ENCODE data around the gene PTBP3. TPM values are rescaled to one million over a fixed set of nuclear protein-coding genes. Genes with fewer than 3 reads are reported as not detected.

Gene PTBP3
- total and polyA plus RNA-seq, 2 of the 13 experiments (the other 11 are each of a cell fraction or from before 2014, with no cell fraction given) = 52.8 to 61.1 TPM

DNA sequence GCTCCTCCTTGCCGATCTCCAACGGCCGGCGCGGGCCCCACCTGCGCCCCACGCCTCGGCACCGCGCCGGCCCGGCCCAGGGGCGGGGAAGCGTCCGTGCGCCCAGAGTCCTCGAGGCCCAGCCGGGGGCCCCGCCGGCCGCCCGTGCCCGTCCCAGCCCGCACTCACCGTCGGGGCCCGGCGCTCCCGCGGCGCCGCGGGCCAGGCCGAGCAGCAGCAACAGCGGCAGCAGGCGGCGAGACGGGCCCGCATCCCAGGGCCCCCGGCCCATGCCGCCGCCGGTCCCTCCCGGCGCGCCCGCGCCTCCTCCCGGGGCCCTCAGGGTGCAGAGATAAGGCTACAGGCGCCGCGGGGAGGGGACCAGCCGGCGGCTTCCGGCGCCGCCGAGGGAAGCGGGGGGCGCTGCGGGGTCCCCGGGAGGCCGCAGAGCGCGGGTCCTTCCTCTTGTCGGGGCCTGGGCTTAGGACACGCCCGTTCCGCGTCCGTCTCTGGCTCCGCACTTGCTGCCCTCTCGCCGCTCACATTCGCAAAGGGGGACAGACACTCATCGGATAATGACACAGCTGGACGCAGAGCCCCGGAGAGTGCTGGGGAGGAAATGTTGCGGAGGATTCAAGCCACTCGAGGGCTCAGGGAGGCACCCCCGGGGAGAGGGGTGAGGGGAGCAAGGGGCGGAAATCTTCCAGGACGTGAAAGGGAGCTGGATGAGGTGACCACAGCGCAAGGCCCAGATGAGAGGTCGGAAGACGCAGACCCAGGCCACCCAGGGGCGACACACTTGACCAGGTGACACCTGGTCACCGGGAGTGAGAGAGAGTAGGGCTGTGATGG, 158.2 kb downstream of the PTBP3 start, which contains the start of gene SUSD1 (continued):
- TF ChIP-seq, protein P1, sequence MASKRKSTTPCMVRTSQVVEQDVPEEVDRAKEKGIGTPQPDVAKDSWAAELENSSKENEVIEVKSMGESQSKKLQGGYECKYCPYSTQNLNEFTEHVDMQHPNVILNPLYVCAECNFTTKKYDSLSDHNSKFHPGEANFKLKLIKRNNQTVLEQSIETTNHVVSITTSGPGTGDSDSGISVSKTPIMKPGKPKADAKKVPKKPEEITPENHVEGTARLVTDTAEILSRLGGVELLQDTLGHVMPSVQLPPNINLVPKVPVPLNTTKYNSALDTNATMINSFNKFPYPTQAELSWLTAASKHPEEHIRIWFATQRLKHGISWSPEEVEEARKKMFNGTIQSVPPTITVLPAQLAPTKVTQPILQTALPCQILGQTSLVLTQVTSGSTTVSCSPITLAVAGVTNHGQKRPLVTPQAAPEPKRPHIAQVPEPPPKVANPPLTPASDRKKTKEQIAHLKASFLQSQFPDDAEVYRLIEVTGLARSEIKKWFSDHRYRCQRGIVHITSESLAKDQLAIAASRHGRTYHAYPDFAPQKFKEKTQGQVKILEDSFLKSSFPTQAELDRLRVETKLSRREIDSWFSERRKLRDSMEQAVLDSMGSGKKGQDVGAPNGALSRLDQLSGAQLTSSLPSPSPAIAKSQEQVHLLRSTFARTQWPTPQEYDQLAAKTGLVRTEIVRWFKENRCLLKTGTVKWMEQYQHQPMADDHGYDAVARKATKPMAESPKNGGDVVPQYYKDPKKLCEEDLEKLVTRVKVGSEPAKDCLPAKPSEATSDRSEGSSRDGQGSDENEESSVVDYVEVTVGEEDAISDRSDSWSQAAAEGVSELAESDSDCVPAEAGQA (IDR thresholded peaks at IDR 0.05; ENCODE audit: low read depth) = no peak
- TF ChIP-seq, protein P1 (CRISPR knock-in tag; IDR thresholded peaks at IDR 0.05; ENCODE audit: borderline replicate concordance) = peak; percentile 45; the same call in 1 of the 2 replicates
- TF ChIP-seq TBX2 (CRISPR knock-in tag; IDR thresholded peaks at IDR 0.05; ENCODE audit: borderline replicate concordance) = no peak
- peak; percentile 77; the same call in 1 of the 2 replicates for TF ChIP-seq HES4 (CRISPR knock-in tag; IDR thresholded peaks at IDR 0.05; ENCODE audit: borderline replicate concordance)
- no peak for TF ChIP-seq ZNF484 (CRISPR knock-in tag; IDR thresholded peaks at IDR 0.05; ENCODE audit: borderline replicate concordance, low read depth)
- no peak for TF ChIP-seq ZNF124 (CRISPR knock-in tag; IDR thresholded peaks at IDR 0.05)
- peak; percentile 54; the same call in 1 of the 2 replicates for TF ChIP-seq SALL1 (CRISPR knock-in tag; IDR thresholded peaks at IDR 0.05)
- TF ChIP-seq MTERF4 (CRISPR knock-in tag; IDR thresholded peaks at IDR 0.05) = peak; percentile 62; the same call in 1 of the 2 replicates
- no peak for TF ChIP-seq MEF2D (CRISPR knock-in tag; IDR thresholded peaks at IDR 0.05)
- no peak for TF ChIP-seq RCOR2 (CRISPR knock-in tag; IDR thresholded peaks at IDR 0.05)
- TF ChIP-seq, protein P2, sequence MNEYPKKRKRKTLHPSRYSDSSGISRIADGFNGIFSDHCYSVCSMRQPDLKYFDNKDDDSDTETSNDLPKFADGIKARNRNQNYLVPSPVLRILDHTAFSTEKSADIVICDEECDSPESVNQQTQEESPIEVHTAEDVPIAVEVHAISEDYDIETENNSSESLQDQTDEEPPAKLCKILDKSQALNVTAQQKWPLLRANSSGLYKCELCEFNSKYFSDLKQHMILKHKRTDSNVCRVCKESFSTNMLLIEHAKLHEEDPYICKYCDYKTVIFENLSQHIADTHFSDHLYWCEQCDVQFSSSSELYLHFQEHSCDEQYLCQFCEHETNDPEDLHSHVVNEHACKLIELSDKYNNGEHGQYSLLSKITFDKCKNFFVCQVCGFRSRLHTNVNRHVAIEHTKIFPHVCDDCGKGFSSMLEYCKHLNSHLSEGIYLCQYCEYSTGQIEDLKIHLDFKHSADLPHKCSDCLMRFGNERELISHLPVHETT (CRISPR knock-in tag; conservative IDR thresholded peaks at IDR 0.05) = no peak
- TF ChIP-seq ZNF614 (CRISPR knock-in tag; IDR thresholded peaks at IDR 0.05; ENCODE audit: borderline replicate concordance) = no peak
- TF ChIP-seq MLLT10 (CRISPR knock-in tag; IDR thresholded peaks at IDR 0.05) = no peak
- TF ChIP-seq ZBTB20 (CRISPR knock-in tag; IDR thresholded peaks at IDR 0.05; ENCODE audit: borderline replicate concordance, low read depth) = no peak; the same call in 1 of the 2 replicates
- no peak for TF ChIP-seq BRD4 (CRISPR knock-in tag; IDR thresholded peaks at IDR 0.05)
- no peak for TF ChIP-seq HMG20B (CRISPR knock-in tag; conservative IDR thresholded peaks at IDR 0.05)
- peak; percentile 26 for TF ChIP-seq SAP130 (CRISPR knock-in tag; IDR thresholded peaks at IDR 0.05; ENCODE audit: low read depth)
- no peak for TF ChIP-seq NFRKB (IDR thresholded peaks at IDR 0.05)
- TF ChIP-seq MAZ (IDR thresholded peaks at IDR 0.05; ENCODE audit: borderline replicate concordance, low read depth, low read length) = no peak
- peak; percentile 30; the same call in 1 of the 2 replicates for TF ChIP-seq MAZ (CRISPR knock-in tag; IDR thresholded peaks at IDR 0.05; ENCODE audit: low read depth)
- TF ChIP-seq ZNF720 (CRISPR knock-in tag; IDR thresholded peaks at IDR 0.05) = no peak
